ENCODE results near the gene GLIS2.

- TF ChIP-seq POLR2AphosphoS5 (IDR thresholded peaks at IDR 0.05) (peak; percentile 65), EP300 (IDR thresholded peaks at IDR 0.05) (no peak), POLR2A (IDR thresholded peaks at IDR 0.05) (no peak), CTCF (IDR thresholded peaks at IDR 0.05) (no peak)
These were observed 1.9 kb downstream of the GLIS2 start for GRCh38 chr16:4317532-4318450.

Measured in gastroesophageal sphincter (tissue), 3 donors.